Measurements from ENCODE around the gene HK1.

The HK1 gene

GRCh38 chr10:69278446-69278963 is at the start of gene HK1:
HK1 (plus strand) TSS chr10:69278496.
- TF ChIP-seq, protein P1, sequence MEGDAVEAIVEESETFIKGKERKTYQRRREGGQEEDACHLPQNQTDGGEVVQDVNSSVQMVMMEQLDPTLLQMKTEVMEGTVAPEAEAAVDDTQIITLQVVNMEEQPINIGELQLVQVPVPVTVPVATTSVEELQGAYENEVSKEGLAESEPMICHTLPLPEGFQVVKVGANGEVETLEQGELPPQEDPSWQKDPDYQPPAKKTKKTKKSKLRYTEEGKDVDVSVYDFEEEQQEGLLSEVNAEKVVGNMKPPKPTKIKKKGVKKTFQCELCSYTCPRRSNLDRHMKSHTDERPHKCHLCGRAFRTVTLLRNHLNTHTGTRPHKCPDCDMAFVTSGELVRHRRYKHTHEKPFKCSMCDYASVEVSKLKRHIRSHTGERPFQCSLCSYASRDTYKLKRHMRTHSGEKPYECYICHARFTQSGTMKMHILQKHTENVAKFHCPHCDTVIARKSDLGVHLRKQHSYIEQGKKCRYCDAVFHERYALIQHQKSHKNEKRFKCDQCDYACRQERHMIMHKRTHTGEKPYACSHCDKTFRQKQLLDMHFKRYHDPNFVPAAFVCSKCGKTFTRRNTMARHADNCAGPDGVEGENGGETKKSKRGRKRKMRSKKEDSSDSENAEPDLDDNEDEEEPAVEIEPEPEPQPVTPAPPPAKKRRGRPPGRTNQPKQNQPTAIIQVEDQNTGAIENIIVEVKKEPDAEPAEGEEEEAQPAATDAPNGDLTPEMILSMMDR (IDR thresholded peaks at IDR 0.05), result no peak

DNA sequence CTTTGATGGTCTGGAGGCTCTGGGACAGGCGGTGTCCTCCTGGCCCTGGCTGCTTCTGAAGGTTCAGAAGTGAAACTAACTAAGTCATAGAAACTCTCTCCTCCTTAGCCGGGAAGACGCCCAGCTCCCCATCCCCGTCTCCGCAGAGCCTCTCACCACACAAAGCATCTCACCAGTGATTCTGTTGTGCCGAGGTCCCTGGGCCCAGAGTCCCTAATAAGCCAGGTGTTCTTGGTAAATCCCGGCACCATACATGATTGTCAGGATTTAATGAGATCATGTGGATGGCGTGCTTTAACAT is 48.7 kb upstream of the HK1 start:
- TF ChIP-seq, protein P1 (IDR thresholded peaks at IDR 0.05), result no peak

DNA sequence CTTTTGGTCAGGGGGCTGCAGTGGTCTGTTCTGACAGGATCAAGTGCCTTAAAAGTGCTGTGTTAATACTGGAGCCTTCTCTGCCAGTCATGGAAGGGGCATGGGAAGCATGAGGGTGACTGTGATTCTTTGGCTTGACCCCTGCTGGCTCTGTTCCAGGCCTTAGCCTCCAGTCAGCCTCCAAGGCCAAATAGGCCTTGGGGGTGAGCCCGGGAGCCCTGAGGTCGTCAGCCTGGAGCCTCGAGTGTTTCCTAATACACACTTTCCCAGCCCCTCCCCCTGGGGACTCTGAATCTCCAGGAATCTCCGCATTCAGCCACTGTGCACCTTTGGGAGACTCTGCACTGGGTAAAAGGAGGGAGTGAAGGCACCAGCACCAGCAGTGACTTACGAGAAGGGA is 48.2 kb upstream of the HK1 start:
- TF ChIP-seq, protein P1 (IDR thresholded peaks at IDR 0.05), result no peak

DNA sequence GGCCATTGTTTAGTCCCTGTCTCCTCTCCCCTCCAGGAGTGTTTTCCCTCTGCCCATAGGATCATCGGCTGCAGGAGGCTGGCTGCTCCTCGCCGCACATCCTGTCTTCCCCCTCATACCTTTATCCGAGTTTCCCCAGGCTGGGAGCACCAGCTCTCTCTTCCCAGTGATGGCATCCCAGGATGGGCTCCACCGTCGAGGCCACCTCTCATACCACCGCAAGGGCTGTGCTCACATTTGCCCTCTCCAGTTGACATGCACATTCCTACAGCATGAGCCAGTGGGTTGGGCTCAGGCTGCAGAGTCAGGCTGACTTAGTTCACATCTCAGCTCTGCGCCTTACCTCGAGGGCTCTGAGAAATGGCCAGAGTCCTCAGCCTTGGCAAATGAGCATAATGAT is 46.0 kb upstream of the HK1 start:
- TF ChIP-seq, protein P1 (IDR thresholded peaks at IDR 0.05), result no peak

DNA sequence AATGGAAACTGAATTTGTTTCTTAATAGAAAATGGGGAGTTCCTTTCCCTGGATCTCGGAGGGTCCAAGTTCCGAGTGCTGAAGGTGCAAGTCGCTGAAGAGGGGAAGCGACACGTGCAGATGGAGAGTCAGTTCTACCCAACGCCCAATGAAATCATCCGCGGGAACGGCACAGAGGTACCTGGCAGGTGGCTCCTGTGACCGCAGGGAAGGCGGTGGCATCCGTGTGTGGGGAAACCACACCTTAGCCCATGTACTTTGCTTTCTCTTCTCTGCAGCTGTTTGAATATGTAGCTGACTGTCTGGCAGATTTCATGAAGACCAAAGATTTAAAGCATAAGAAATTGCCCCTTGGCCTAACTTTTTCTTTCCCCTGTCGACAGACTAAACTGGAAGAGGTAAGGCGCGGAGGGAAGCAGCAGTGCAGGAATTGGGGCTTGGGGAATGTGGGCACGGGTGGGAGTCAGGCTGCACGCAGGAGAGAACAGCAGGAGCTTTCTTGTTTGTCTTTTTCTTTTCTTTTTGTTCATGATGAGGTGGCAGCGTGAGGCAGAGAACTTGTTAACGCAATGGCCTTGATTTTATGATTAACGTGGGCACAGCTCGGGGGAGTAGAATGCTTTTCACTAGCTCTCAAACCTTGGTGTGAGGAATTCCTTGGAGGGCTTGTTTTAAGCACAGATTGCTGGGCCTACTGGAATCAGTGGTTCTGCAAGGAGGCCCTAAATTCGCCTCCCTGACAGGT is 45.4 kb upstream of the HK1 start:
- TF ChIP-seq, protein P1 (IDR thresholded peaks at IDR 0.05), result no peak

- TF ChIP-seq, protein P1 (IDR thresholded peaks at IDR 0.05), result no peak
Measured at GRCh38 chr10:69234447-69234846, 43.8 kb upstream of the HK1 start.

DNA sequence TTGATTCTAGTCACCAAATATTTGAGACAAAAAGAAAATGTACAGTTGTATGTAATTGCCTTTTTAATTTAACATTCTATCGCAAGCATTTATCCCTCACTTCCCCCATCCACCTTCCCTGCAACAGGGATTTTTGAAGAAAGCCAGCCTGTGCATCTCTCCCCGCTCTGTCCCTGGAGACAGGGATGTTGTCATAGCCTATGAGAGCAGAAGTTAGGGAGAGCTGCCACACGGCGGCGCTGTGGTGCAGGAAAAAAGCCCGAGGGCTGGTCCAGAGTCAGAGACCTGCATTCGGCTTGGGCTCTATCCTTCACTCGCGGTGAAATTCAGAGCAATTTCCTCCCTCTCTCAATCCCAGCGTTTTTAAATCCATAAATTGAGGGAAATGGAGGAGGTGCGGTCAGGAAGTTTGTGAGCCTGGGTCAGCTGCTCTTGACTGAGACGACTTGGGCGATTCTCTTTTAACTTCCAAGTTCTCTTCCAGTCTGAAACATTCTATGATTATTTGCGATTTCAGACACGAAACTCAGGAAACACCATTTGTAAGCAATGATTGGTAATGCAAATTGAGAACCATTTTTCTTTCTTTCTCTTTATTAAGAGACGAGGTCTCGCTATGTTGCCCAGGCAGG is 40.7 kb upstream of the HK1 start:
- TF ChIP-seq, protein P1 (IDR thresholded peaks at IDR 0.05), result peak; percentile 87
